NB4 (cell line): ENCODE results near the gene RBM47.

Source experiments
- MYC ChIP-seq: IDR thresholded peaks from 2 replicates; pipeline ENCODE4 v1.6.1; 2011; ENCODE audit warnings: low read depth, low read length
- POLR2A ChIP-seq: IDR thresholded peaks from 2 replicates; pipeline ENCODE4 v1.6.1; 2011; ENCODE audit warnings: mild to moderate bottlenecking; ENCODE audit not compliant: insufficient read length; ENCODE audit errors: extremely low read depth

GRCh38 chr4:40446839-40447238 is 182.8 kb downstream of the RBM47 start:
- TF ChIP-seq POLR2A (no peak), MYC (no peak)
